ENCODE measurements around the gene AMN. TPM values are rescaled to one million over a fixed set of nuclear protein-coding genes. Genes with fewer than 3 reads are reported as not detected.

The AMN gene
- polyA plus RNA-seq, 4 donors: 17.4 to 43.4 (median 38.0) TPM

DNA sequence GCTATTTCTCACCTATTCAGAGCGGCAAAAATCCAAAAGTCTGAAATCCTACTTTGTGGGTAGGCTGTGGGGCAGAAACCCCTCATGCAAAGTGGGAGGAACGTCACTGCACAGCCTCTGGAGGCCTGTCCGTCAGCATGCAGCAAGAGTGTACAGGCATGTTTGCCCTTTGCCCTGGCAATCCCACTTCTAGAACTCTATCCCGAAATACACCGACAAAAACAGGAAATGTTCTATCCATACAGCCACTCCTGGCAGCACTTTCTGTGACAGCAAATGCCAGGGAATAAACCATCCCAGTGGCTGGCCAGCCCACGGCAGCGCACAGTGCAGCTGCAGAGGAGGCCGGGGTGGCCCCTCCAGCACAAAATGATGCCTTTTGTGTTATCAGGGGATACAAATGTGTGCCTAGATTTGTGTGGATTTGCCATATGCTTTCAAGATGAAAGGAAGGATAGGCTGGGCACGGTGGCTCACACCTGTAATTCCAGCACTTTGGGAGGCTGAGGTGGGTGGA lies 39.7 kb downstream of the AMN start:
- no peak for DNase-seq (ENCODE audit: low read depth in 4 of 4, low spot score in 2 of 4)

- DNase-seq (ENCODE audit: low read depth in 4 of 4, low spot score in 2 of 4): no peak
Observed at GRCh38 chr14:102964152-102964730, 41.8 kb downstream of the AMN start.

GRCh38 chr14:102965282-102965681 lies 42.8 kb downstream of the AMN start:
- no peak for DNase-seq (ENCODE audit: low read depth in 4 of 4, low spot score in 2 of 4)

DNA sequence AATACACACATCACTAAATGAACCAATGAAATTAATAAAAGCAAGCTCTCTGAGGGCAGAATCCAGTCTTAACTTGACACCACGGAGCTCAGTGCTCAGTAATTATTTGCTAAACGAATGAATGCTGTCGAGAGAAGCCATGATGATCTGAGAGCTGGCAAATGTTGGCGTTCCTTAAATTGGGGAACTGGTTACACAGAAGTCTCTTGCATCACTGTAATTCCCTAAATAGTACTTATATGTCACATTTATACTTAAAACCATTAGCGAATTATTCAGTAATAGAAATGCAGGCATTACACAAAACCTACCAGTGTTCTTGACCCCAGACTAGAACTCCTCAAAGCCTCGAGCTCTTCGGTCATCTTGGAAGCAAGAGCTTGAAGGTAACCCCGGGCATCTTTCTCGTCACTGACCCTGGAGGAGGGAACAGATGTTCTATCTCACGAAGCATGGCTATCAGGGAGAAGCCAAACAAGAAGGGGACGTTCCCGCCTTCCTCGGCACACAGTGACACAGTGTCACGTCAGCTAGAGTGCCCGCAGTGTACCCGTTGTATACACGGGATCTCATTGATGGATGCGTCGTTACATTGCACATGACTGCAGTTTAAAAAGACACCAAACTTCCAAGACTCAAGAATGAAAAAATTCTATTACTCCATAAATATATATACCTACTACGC lies 43.6 kb downstream of the AMN start:
- no peak for DNase-seq (ENCODE audit: low read depth in 4 of 4, low spot score in 2 of 4)

GRCh38 chr14:102966681-102967505 lies 44.4 kb downstream of the AMN start:
- DNase-seq (ENCODE audit: low read depth in 4 of 4, low spot score in 2 of 4): no peak

DNA sequence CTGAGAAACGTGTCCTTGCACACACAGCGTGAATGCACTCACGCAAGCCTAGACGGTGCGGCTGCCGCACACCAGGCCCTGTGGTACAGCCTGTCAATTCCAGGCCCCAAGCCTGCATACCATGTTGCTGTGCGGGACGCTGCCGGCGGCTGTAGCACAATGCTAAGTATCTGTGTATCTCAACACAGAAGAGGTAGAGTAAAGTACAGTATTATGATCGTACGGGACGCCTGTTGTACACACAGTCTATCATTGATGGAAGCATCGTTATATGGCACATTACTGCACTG lies 45.0 kb downstream of the AMN start:
- DNase-seq (ENCODE audit: low read depth in 4 of 4, low spot score in 2 of 4): no peak

DNA sequence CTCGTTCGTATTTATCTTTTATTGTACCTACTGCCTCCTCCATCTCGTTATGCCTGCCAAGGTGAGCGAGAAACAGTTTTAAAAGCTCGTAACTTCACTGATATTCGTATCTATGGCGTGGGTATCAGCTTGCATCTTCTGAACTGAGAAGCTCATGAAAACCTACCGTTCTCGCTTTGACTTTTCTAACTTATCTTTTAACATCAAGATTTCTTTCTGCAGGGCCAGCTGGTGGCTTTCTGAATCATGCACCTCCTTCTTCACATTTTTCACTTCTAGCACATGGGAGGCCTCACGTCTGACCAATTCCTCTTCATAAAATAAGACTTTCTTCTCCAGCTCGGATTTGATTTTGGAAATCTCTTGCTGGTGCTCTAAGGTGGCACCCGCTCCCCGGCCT lies 45.8 kb downstream of the AMN start:
- no peak for DNase-seq (ENCODE audit: low read depth in 4 of 4, low spot score in 2 of 4)

- DNase-seq (ENCODE audit: low read depth in 4 of 4, low spot score in 2 of 4): no peak
Observed at GRCh38 chr14:102969060-102969791, 46.8 kb downstream of the AMN start.

GRCh38 chr14:102969901-102970300 lies 47.4 kb downstream of the AMN start:
- no peak for DNase-seq (ENCODE audit: low read depth in 4 of 4, low spot score in 2 of 4)

GRCh38 chr14:102970496-102970895 lies 48.0 kb downstream of the AMN start:
- DNase-seq (ENCODE audit: low read depth in 4 of 4, low spot score in 2 of 4): no peak

- DNase-seq (ENCODE audit: low read depth in 4 of 4, low spot score in 2 of 4): no peak
Observed at GRCh38 chr14:102971314-102971713, 48.9 kb downstream of the AMN start.

GRCh38 chr14:102971836-102972606 lies 49.6 kb downstream of the AMN start:
- no peak for DNase-seq (ENCODE audit: low read depth in 4 of 4, low spot score in 2 of 4)

GRCh38 chr14:102973706-102974285 lies 51.3 kb downstream of the AMN start:
- no peak for DNase-seq (ENCODE audit: low read depth in 4 of 4, low spot score in 2 of 4)

- DNase-seq (ENCODE audit: low read depth in 4 of 4, low spot score in 2 of 4): no peak
Observed at GRCh38 chr14:102975662-102976061, 53.2 kb downstream of the AMN start.

- no peak for DNase-seq (ENCODE audit: low read depth in 4 of 4, low spot score in 2 of 4)
Observed at GRCh38 chr14:102977475-102977874, 55.0 kb downstream of the AMN start.

DNA sequence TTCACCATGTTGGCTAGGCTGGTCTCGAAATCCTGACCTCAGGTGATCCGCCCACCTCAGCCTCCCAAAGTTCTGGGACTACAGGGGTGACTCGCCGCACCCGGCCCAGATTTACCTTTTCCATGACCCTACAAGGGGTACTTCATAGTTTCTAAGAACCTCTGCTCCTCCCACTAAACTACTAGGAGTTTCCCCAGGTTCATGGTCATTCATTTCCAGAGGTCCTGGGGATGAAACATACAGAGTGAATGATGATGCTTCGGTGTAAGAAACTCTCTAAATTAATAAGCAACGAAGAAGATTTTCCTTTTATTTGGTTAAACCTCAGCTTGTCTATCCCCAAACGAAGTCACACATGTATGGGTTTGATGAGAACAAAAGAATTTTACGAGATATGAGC lies 56.9 kb downstream of the AMN start:
- DNase-seq (ENCODE audit: low read depth in 4 of 4, low spot score in 2 of 4): no peak

- DNase-seq (ENCODE audit: low read depth in 4 of 4, low spot score in 2 of 4): no peak
Observed at GRCh38 chr14:102980409-102980810, 57.9 kb downstream of the AMN start.
